SIG-M5 treated with dmso at 0.1 percent for 504 hours (cell line): Measurements from ENCODE around the gene DEFB123.
"Not testable (repeated sequence)": the region's sequence is repeated elsewhere in the genome, so short reads cannot be mapped to it uniquely, and the experiment has no call there.

Experiments
- DNase-seq: peaks from one replicate; lab custom pipeline; 2025; ENCODE audit not compliant: unreplicated experiment; lab: John Stamatoyannopoulos, UW

Gene DEFB123

GRCh38 chr20:31440012-31440659 lies at the start of gene DEFB123:
DEFB123 (plus strand) TSS chr20:31440632; CDS start chr20:31440699, 67 bp downstream.
- DNase-seq, result no peak

- no peak for DNase-seq
These were observed 47.6 kb upstream of the DEFB123 start for GRCh38 chr20:31392836-31393235.

GRCh38 chr20:31394900-31395299 lies 45.5 kb upstream of the DEFB123 start:
- no peak for DNase-seq

GRCh38 chr20:31403886-31404285 lies 36.5 kb upstream of the DEFB123 start:
- no peak for DNase-seq

- no peak for DNase-seq
These were observed 34.3 kb upstream of the DEFB123 start, which contains the start of gene DEFB121 for GRCh38 chr20:31406115-31406514. DEFB121 (minus strand) TSS chr20:31406215; CDS start chr20:31406152, 63 bp downstream.

- no peak for DNase-seq
These were observed 30.4 kb upstream of the DEFB123 start for GRCh38 chr20:31410011-31410410.

- no peak for DNase-seq
These were observed 26.1 kb upstream of the DEFB123 start for GRCh38 chr20:31414381-31414780.

GRCh38 chr20:31415653-31416052 lies 24.8 kb upstream of the DEFB123 start:
- DNase-seq, result no peak

GRCh38 chr20:31418307-31418706 lies 22.1 kb upstream of the DEFB123 start:
- no peak for DNase-seq

GRCh38 chr20:31425797-31426196 lies 14.6 kb upstream of the DEFB123 start:
- no peak for DNase-seq

GRCh38 chr20:31426891-31427551 lies 13.4 kb upstream of the DEFB123 start:
- not testable (repeated sequence) for DNase-seq

- not testable (repeated sequence) for DNase-seq
These were observed 12.9 kb upstream of the DEFB123 start for GRCh38 chr20:31427576-31427975.

GRCh38 chr20:31430568-31431115 lies 9.8 kb upstream of the DEFB123 start:
- no peak for DNase-seq

GRCh38 chr20:31446084-31446819 lies 5.8 kb downstream of the DEFB123 start:
- DNase-seq, result no peak

- DNase-seq, result no peak
These were observed 9.3 kb downstream of the DEFB123 start for GRCh38 chr20:31449511-31450414.

GRCh38 chr20:31452575-31452974 lies 12.1 kb downstream of the DEFB123 start:
- no peak for DNase-seq

GRCh38 chr20:31454361-31454760 lies 13.9 kb downstream of the DEFB123 start:
- DNase-seq, result no peak

- DNase-seq, result not testable (repeated sequence)
These were observed 30.5 kb downstream of the DEFB123 start for GRCh38 chr20:31470946-31471345.

GRCh38 chr20:31472395-31473330 lies 32.2 kb downstream of the DEFB123 start:
- DNase-seq, result no peak
